GM10847 (cell line): ENCODE measurements around the gene UCHL3.

Source experiments
- POLR2A ChIP-seq: IDR thresholded peaks from 2 replicates; pipeline ENCODE4 v1.6.1; 2011; ENCODE audit not compliant: insufficient read length; ENCODE audit errors: extremely low read depth

The UCHL3 gene

GRCh38 chr13:75639454-75639853, 89.9 kb downstream of the UCHL3 start:
- no peak for TF ChIP-seq POLR2A

- TF ChIP-seq POLR2A, result no peak
Measured at GRCh38 chr13:75641026-75641425, 91.4 kb downstream of the UCHL3 start.

GRCh38 chr13:75643182-75643581, 93.6 kb downstream of the UCHL3 start:
- no peak for TF ChIP-seq POLR2A

- no peak for TF ChIP-seq POLR2A
Measured at GRCh38 chr13:75643693-75644092, 94.1 kb downstream of the UCHL3 start.

GRCh38 chr13:75645141-75645540, 95.5 kb downstream of the UCHL3 start:
- TF ChIP-seq POLR2A, result no peak

GRCh38 chr13:75647126-75647784, 97.7 kb downstream of the UCHL3 start:
- no peak for TF ChIP-seq POLR2A

- no peak for TF ChIP-seq POLR2A
Measured at GRCh38 chr13:75648446-75648845, 98.9 kb downstream of the UCHL3 start.

- TF ChIP-seq POLR2A, result no peak
Measured at GRCh38 chr13:75651013-75651412, 101.4 kb downstream of the UCHL3 start.

GRCh38 chr13:75652726-75653125, 103.1 kb downstream of the UCHL3 start:
- TF ChIP-seq POLR2A, result no peak
